NCI-H226 (cell line): ENCODE results near the gene PBX3.

Source experiments
- DNase-seq: peaks from one replicate; pipeline ENCODE4 v3.0.0-alpha.2; 2015

Gene PBX3

GRCh38 chr9:125911861-125912644, 164.9 kb downstream of the PBX3 start:
- DNase-seq: no peak

- DNase-seq: no peak
These were observed 165.5 kb downstream of the PBX3 start for GRCh38 chr9:125912667-125913066.

GRCh38 chr9:125913551-125913950, 166.4 kb downstream of the PBX3 start:
- no peak for DNase-seq

- DNase-seq: no peak
These were observed 167.2 kb downstream of the PBX3 start for GRCh38 chr9:125914411-125914810.

GRCh38 chr9:125915606-125916005, 168.4 kb downstream of the PBX3 start:
- DNase-seq: no peak

GRCh38 chr9:125919565-125919964, 172.4 kb downstream of the PBX3 start:
- DNase-seq: no peak

GRCh38 chr9:125920402-125920801, 173.2 kb downstream of the PBX3 start:
- no peak for DNase-seq

- no peak for DNase-seq
These were observed 175.7 kb downstream of the PBX3 start for GRCh38 chr9:125922854-125923253.

- no peak for DNase-seq
These were observed 177.2 kb downstream of the PBX3 start for GRCh38 chr9:125924351-125924750.

GRCh38 chr9:125926936-125927335, 179.8 kb downstream of the PBX3 start:
- no peak for DNase-seq

GRCh38 chr9:125929846-125930245, 182.7 kb downstream of the PBX3 start:
- DNase-seq: no peak

GRCh38 chr9:125931211-125931610, 184.0 kb downstream of the PBX3 start:
- DNase-seq: no peak

GRCh38 chr9:125932012-125932411, 184.8 kb downstream of the PBX3 start:
- DNase-seq: peak; percentile 98

- no peak for DNase-seq
These were observed 185.7 kb downstream of the PBX3 start for GRCh38 chr9:125932746-125933455.

- no peak for DNase-seq
These were observed 195.0 kb downstream of the PBX3 start for GRCh38 chr9:125942125-125942524.

- no peak for DNase-seq
These were observed 196.7 kb downstream of the PBX3 start for GRCh38 chr9:125943831-125944230.

- no peak for DNase-seq
These were observed 199.2 kb downstream of the PBX3 start for GRCh38 chr9:125946397-125946796.

- peak; percentile 64 for DNase-seq
These were observed 201.9 kb downstream of the PBX3 start for GRCh38 chr9:125948887-125949596.

- no peak for DNase-seq
These were observed 202.7 kb downstream of the PBX3 start for GRCh38 chr9:125949703-125950460.

GRCh38 chr9:125950880-125951471, 203.8 kb downstream of the PBX3 start:
- DNase-seq: no peak

GRCh38 chr9:125953314-125954019, 206.3 kb downstream of the PBX3 start:
- DNase-seq: no peak

- no peak for DNase-seq
These were observed 208.9 kb downstream of the PBX3 start for GRCh38 chr9:125956102-125956501.
